Panc1 (cell line): Measurements from ENCODE around the gene CHDH. TPM values are rescaled to one million over a fixed set of nuclear protein-coding genes. Genes with fewer than 3 reads are reported as not detected.

Source experiments
- ATAC-seq: fragments of 200-7000 bp; cut with Tn5 transposase; 2 replicates; pipeline ENCODE4 v1.9.1; 2020; ENCODE audit warnings: mild to moderate bottlenecking, moderate library complexity
- BruUV-seq: library from RNA; stranded (reverse); fragments of 400-500 nt; replicated peaks from 2 replicates; lab custom pipeline; 2021; lab: Mats Ljungman, UMichigan
- CTCF ChIA-PET: fragments of 300-600 bp; sonication (Branson Sonifier 250); formaldehyde crosslinking; loops from one replicate; lab custom pipeline; 2022; ENCODE audit warnings: antibody characterized with exemption; lab: Charles Lee
- POLR2A ChIA-PET: fragments of 300-600 bp; sonication (Branson Sonifier 250); formaldehyde crosslinking; loops from one replicate; lab custom pipeline; 2022; ENCODE audit warnings: antibody characterized with exemption; lab: Charles Lee
- DNase-seq: peaks from one replicate; pipeline ENCODE4 v3.0.0-alpha.2; 2010; ENCODE audit warnings: low read depth, low spot score
- H3K27ac ChIP-seq: 2 replicates; pipeline ENCODE4 v1.5.1; 2011; ENCODE audit warnings: mild to moderate bottlenecking, low read length, inconsistent platforms
- H3K27me3 ChIP-seq: fragments of 200-500 bp; sonication (Bioruptor generic); 2 replicates; pipeline ENCODE4 v1.6.0; 2014; ENCODE audit warnings: low read length, inconsistent platforms; ENCODE audit not compliant: control insufficient read depth, insufficient read depth
- H3K36me3 ChIP-seq: fragments of 200-500 bp; sonication (Bioruptor generic); 2 replicates; pipeline ENCODE4 v1.5.1; 2014; ENCODE audit warnings: inconsistent platforms, mild to moderate bottlenecking, low read length, moderate library complexity; ENCODE audit not compliant: control insufficient read depth, insufficient read depth
- H3K4me1 ChIP-seq: 2 replicates; pipeline ENCODE4 v1.5.1; 2011; ENCODE audit warnings: inconsistent platforms, mild to moderate bottlenecking, low read length, moderate library complexity; ENCODE audit not compliant: control insufficient read depth, insufficient read depth
- H3K4me3 ChIP-seq, 2 experiments: 2 replicates each; pipeline ENCODE4 v1.5.1; 2011 to 2012; ENCODE audit warnings: low read depth in 2 of 2, low read length in 2 of 2, mild to moderate bottlenecking in 2 of 2, inconsistent platforms in 1 of 2, moderate library complexity in 1 of 2
- H3K9me3 ChIP-seq: fragments of 200-500 bp; sonication (Bioruptor generic); 2 replicates; pipeline ENCODE4 v1.5.1; 2014; ENCODE audit warnings: low read depth, mild to moderate bottlenecking, inconsistent platforms, low read length, moderate library complexity; ENCODE audit not compliant: control insufficient read depth, insufficient read depth
- POLR2AphosphoS5 ChIP-seq: IDR thresholded peaks from 2 replicates; pipeline ENCODE4 v1.6.1; 2012; ENCODE audit warnings: mild to moderate bottlenecking, low read depth, low read length, moderate library complexity
- REST ChIP-seq, 2 experiments: IDR thresholded peaks; 2 replicates each; pipeline ENCODE4 v1.6.1; 2011 to 2012; ENCODE audit warnings: low read depth in 2 of 2, control low read depth in 1 of 2, low read length in 1 of 2, mild to moderate bottlenecking in 1 of 2, moderate library complexity in 1 of 2; ENCODE audit not compliant: insufficient read depth in 1 of 2
- SIN3A ChIP-seq: IDR thresholded peaks from 2 replicates; pipeline ENCODE4 v1.6.1; 2012; ENCODE audit warnings: low read depth, mild to moderate bottlenecking, low read length, moderate library complexity, borderline replicate concordance; ENCODE audit not compliant: insufficient read depth
- TCF7L2 ChIP-seq: IDR thresholded peaks from 2 replicates; pipeline ENCODE4 v1.6.1; 2011; ENCODE audit warnings: mild to moderate bottlenecking, low read depth, low read length, inconsistent platforms
- in situ Hi-C: cut with HindIII; loops from 2 replicates; pipeline ENCODE4 v1.10.0; 2016; ENCODE audit warnings: low sequenced_read_pairs, low pct_unique_long_range_greater_than_20kb
- intact Hi-C: fragments of 100-400 bp; cut with micrococcal nuclease; formaldehyde crosslinking; loops from one replicate; pipeline ENCODE4 v1.10.0; 2022; ENCODE audit not compliant: unreplicated experiment
- total RNA-seq: library from RNA; stranded (reverse); gene quantifications from one replicate; pipeline ENCODE4 v1.2.1, GENCODE V29; 2021; ENCODE audit not compliant: unreplicated experiment
- TF ChIP-seq, protein P1 (sequence below): fragments of 450-650 bp; IDR thresholded peaks from 2 replicates; pipeline ENCODE4 v1.5.1; 2017; ENCODE audit warnings: mild to moderate bottlenecking

CHDH gene
- total RNA-seq, 1 experiment from 2014 or later = 24.1 TPM

GRCh38 chr3:53858096-53858741, 12.0 kb upstream of the CHDH start:
- no peak for DNase-seq
- TF ChIP-seq TCF7L2 (no peak), SIN3A (no peak), POLR2AphosphoS5 (no peak), REST (IDR thresholded peaks at IDR 0.05; ENCODE audit: insufficient read depth in 1 of 2, low read depth in 2 of 2, low read length in 1 of 2) (no peak)
- TF ChIP-seq, protein P1, sequence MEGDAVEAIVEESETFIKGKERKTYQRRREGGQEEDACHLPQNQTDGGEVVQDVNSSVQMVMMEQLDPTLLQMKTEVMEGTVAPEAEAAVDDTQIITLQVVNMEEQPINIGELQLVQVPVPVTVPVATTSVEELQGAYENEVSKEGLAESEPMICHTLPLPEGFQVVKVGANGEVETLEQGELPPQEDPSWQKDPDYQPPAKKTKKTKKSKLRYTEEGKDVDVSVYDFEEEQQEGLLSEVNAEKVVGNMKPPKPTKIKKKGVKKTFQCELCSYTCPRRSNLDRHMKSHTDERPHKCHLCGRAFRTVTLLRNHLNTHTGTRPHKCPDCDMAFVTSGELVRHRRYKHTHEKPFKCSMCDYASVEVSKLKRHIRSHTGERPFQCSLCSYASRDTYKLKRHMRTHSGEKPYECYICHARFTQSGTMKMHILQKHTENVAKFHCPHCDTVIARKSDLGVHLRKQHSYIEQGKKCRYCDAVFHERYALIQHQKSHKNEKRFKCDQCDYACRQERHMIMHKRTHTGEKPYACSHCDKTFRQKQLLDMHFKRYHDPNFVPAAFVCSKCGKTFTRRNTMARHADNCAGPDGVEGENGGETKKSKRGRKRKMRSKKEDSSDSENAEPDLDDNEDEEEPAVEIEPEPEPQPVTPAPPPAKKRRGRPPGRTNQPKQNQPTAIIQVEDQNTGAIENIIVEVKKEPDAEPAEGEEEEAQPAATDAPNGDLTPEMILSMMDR = no peak
- Histone ChIP-seq H3K36me3 (peaks cover 8% of the 10 kb centered on the region; the same call in 1 of the 2 replicates), H3K27me3 (no peaks in the 10 kb centered on the region), H3K9me3 (no peaks in the 10 kb centered on the region), H3K4me3 (no peak overlapping the region), H3K27ac (no peak overlapping the region), H3K4me1 (no peaks in the 10 kb centered on the region)
- no TSS peak for BruUV-seq
- ATAC-seq = no peak
- ChIA-PET POLR2A (no interaction called here), CTCF (no interaction called here)
- intact Hi-C loops = no loop called here
- in situ Hi-C loops = no loop called here

- in situ Hi-C loops = no loop called here
- TF ChIP-seq SIN3A (no peak), POLR2AphosphoS5 (no peak), TCF7L2 (no peak), REST (IDR thresholded peaks at IDR 0.05; ENCODE audit: insufficient read depth in 1 of 2, low read depth in 2 of 2, low read length in 1 of 2) (no peak)
- TF ChIP-seq, protein P1 = no peak
- CTCF ChIA-PET = no interaction called here
These were observed 10.7 kb upstream of the CHDH start for GRCh38 chr3:53856964-53857363.

More at GRCh38 chr3:53856964-53857363, 10.7 kb upstream of the CHDH start:
- Histone ChIP-seq H3K27me3 (no peaks in the 10 kb centered on the region), H3K36me3 (peaks cover 8% of the 10 kb centered on the region; the same call in 1 of the 2 replicates), H3K4me3 (no peak overlapping the region), H3K27ac (no peak overlapping the region), H3K4me1 (no peaks in the 10 kb centered on the region), H3K9me3 (no peaks in the 10 kb centered on the region)
- no TSS peak for BruUV-seq
- no peak for DNase-seq
- intact Hi-C loops = no loop called here
- ATAC-seq = no peak
- POLR2A ChIA-PET = no interaction called here
